HCT116 (cell line): Measurements from ENCODE around the gene IGSF23. TPM values are rescaled to one million over a fixed set of nuclear protein-coding genes. Genes with fewer than 3 reads are reported as not detected.

ENCODE experiments used
- ATAC-seq: fragments of 200-7000 bp; cut with Tn5 transposase; 2 replicates; pipeline ENCODE4 v1.9.1; 2020; ENCODE audit warnings: mild to moderate bottlenecking, moderate library complexity
- BruUV-seq: library from RNA; stranded (reverse); fragments of 400-500 nt; replicated peaks from 2 replicates; lab custom pipeline; 2021; lab: Mats Ljungman, UMichigan
- CTCF ChIA-PET: fragments of 300-600 bp; sonication (Branson Sonifier 250); formaldehyde crosslinking; loops from one replicate; lab custom pipeline; 2021; ENCODE audit warnings: antibody characterized with exemption; lab: Charles Lee
- POLR2A ChIA-PET: fragments of 300-600, 350-600 bp; sonication (Branson Sonifier 250); formaldehyde crosslinking; loops from one replicate; lab custom pipeline; 2021; ENCODE audit warnings: antibody characterized with exemption; lab: Charles Lee
- RAD21 ChIA-PET, 2 experiments: fragments of 300-600 bp; sonication (Branson Sonifier 250); formaldehyde crosslinking; loops; one replicate each; lab custom pipeline; 2023; ENCODE audit warnings: low total read pairs in 2 of 2; ENCODE audit not compliant: uncharacterized antibody in 2 of 2, unreplicated experiment in 2 of 2, low non-redundant PET in 1 of 2; lab: Charles Lee
- DNase-seq: peaks from one replicate; pipeline ENCODE4 v3.0.0-alpha.2; 2010; ENCODE audit warnings: low read depth, low spot score
- H2AFZ ChIP-seq: fragments of 200-600 bp; shearing (Covaris generic), sonication (generic); 2 replicates; pipeline ENCODE4 v1.6.1; 2017; ENCODE audit warnings: low read depth, mixed run types, mixed read lengths, antibody characterized with exemption, low read length; ENCODE audit not compliant: poor library complexity, severe bottlenecking
- H3K27ac ChIP-seq: 2 replicates; pipeline ENCODE4 v1.5.1; 2012; ENCODE audit warnings: low read depth, low read length
- H3K27me3 ChIP-seq: fragments of 200-600 bp; sonication (generic); 2 replicates; pipeline ENCODE4 v1.6.1; 2016; ENCODE audit warnings: mixed run types, low read length, mixed read lengths; ENCODE audit not compliant: insufficient read depth
- H3K36me3 ChIP-seq, 2 experiments: fragments of 200-500 bp in 1 of 2; fragments of 200-600 bp in 1 of 2; sonication (Bioruptor generic) in 1 of 2; sonication (generic) in 1 of 2; 2 replicates each; pipeline versions ENCODE4 v1.5.1 to v1.6.1; 2014 to 2016; ENCODE audit warnings: low read length in 2 of 2, inconsistent platforms in 1 of 2, mixed read lengths in 1 of 2, mixed run types in 1 of 2; ENCODE audit not compliant: insufficient read depth in 2 of 2, control insufficient read depth in 1 of 2
- H3K4me1 ChIP-seq, 2 experiments: fragments of 200-600 bp in 1 of 2; sonication (generic) in 1 of 2; 2 replicates each; pipeline versions ENCODE4 v1.5.1 to v1.6.1; 2012 to 2017; ENCODE audit warnings: low read length in 2 of 2, inconsistent platforms in 1 of 2, mild to moderate bottlenecking in 1 of 2, mixed read lengths in 1 of 2, mixed run types in 1 of 2, moderate library complexity in 1 of 2; ENCODE audit not compliant: insufficient read depth in 2 of 2, control insufficient read depth in 1 of 2
- H3K4me2 ChIP-seq: fragments of 200-600 bp; sonication (generic); 2 replicates; pipeline ENCODE4 v1.6.1; 2017; ENCODE audit warnings: mixed run types, low read length, mixed read lengths
- H3K4me3 ChIP-seq, 2 experiments: fragments of 200-600 bp in 1 of 2; sonication (generic) in 1 of 2; replicated peaks in 1 of 2; 2 replicates each; pipeline ENCODE4 v1.5.1; 2011 to 2016; ENCODE audit warnings: low read length in 2 of 2, control low read depth in 1 of 2, low read depth in 1 of 2, mild to moderate bottlenecking in 1 of 2, mixed read lengths in 1 of 2, mixed run types in 1 of 2
- H3K79me2 ChIP-seq: fragments of 200-600 bp; sonication (generic); 2 replicates; pipeline ENCODE4 v1.6.1; 2017; ENCODE audit warnings: mild to moderate bottlenecking, mixed run types, low read length, moderate library complexity, mixed read lengths; ENCODE audit not compliant: insufficient read depth
- H3K9ac ChIP-seq: fragments of 200-600 bp; sonication (generic); 2 replicates; pipeline ENCODE4 v1.6.1; 2016; ENCODE audit warnings: low read length, mixed read lengths
- H3K9me2 ChIP-seq: fragments of 200-600 bp; sonication (generic), shearing (Covaris generic); 2 replicates; pipeline ENCODE4 v1.6.1; 2017; ENCODE audit warnings: mixed run types, mild to moderate bottlenecking, moderate library complexity; ENCODE audit not compliant: insufficient read depth
- H3K9me3 ChIP-seq, 2 experiments: fragments of 200-500 bp in 1 of 2; fragments of 200-600 bp in 1 of 2; sonication (Bioruptor generic) in 1 of 2; sonication (generic) in 1 of 2; 2 replicates each; pipeline ENCODE4 v1.6.1; 2014 to 2017; ENCODE audit warnings: low read length in 2 of 2, mixed read lengths in 2 of 2, inconsistent platforms in 1 of 2, low read depth in 1 of 2, mild to moderate bottlenecking in 1 of 2, mixed run types in 1 of 2, moderate library complexity in 1 of 2; ENCODE audit not compliant: control insufficient read depth in 1 of 2, insufficient read depth in 1 of 2
- H4K20me1 ChIP-seq: fragments of 200-600 bp; sonication (generic), shearing (Covaris generic); 2 replicates; pipeline ENCODE4 v1.6.1; 2017; ENCODE audit warnings: mixed run types, mild to moderate bottlenecking, moderate library complexity; ENCODE audit not compliant: insufficient read depth
- CBX3 ChIP-seq: IDR thresholded peaks from 2 replicates; pipeline ENCODE4 v1.6.1; 2012; ENCODE audit warnings: low read depth
- FOSL1 ChIP-seq: IDR thresholded peaks from 2 replicates; pipeline ENCODE4 v1.6.1; 2012; ENCODE audit warnings: low read depth
- JUND ChIP-seq: IDR thresholded peaks from 2 replicates; pipeline ENCODE4 v1.6.1; 2012
- POLR2A ChIP-seq: IDR thresholded peaks from 2 replicates; pipeline ENCODE4 v1.7.0; 2011; ENCODE audit warnings: borderline replicate concordance; ENCODE audit not compliant: insufficient read depth, insufficient read length; ENCODE audit errors: extremely low read depth
- RAD21 ChIP-seq: IDR thresholded peaks from 2 replicates; pipeline ENCODE4 v1.6.1; 2012; ENCODE audit warnings: low read depth, mild to moderate bottlenecking
- TCF7L2 ChIP-seq: IDR thresholded peaks from 2 replicates; pipeline ENCODE4 v1.7.0; 2011; ENCODE audit warnings: borderline replicate concordance, inconsistent platforms; ENCODE audit not compliant: insufficient read depth, insufficient read length; ENCODE audit errors: extremely low read depth
- YY1 ChIP-seq: IDR thresholded peaks from 2 replicates; pipeline ENCODE4 v1.6.1; 2011; ENCODE audit warnings: low read length, low read depth, moderate library complexity, mild to moderate bottlenecking; ENCODE audit not compliant: insufficient replicate concordance; ENCODE audit errors: extremely low read depth
- ZFX ChIP-seq: fragments of 450-650 bp; IDR thresholded peaks from 2 replicates; pipeline ENCODE4 v1.6.1; 2017
- intact Hi-C: fragments of 100-400 bp; cut with micrococcal nuclease; formaldehyde crosslinking; loops from 2 replicates; pipeline ENCODE4 v1.10.0; 2022
- total RNA-seq: library from RNA; stranded (reverse); gene quantifications from one replicate; pipeline ENCODE4 v1.2.1, GENCODE V29; 2021; ENCODE audit not compliant: unreplicated experiment
- TF ChIP-seq, protein P1 (sequence below): IDR thresholded peaks from 2 replicates; pipeline ENCODE4 v1.6.1; 2012
- TF ChIP-seq, protein P2 (sequence below): IDR thresholded peaks from 2 replicates; pipeline ENCODE4 v1.6.1; 2011; ENCODE audit warnings: mild to moderate bottlenecking, low read length, moderate library complexity; ENCODE audit not compliant: insufficient replicate concordance; ENCODE audit errors: extremely low read depth

The IGSF23 gene
- total RNA-seq, 1 experiment from 2014 or later: not detected

DNA sequence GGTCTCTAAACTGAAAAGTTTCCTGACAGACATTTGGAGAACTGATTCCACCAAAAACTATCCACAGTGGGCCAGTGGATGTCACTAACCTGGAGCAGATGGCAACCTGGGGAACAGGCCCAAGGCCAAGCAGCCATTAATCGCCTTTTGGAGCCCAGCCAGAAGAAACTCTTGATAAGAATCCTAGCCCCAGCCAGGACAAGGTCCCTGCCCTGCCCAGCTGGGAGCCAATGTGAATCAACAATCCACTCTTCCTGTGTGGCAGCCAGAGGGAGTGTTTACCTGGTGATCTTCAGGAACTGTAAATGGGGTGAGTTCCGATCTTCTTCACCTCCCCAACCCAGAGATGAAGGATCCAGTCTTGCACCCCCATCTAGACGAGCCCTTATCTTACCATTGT, 14.5 kb upstream of the IGSF23 start:
- H3K27ac ChIP-seq: no peak overlapping the region
- peaks cover 0 to 15% of the 10 kb centered on the region in 2 experiments; a peak in 2 of 4 replicates for H3K4me1 ChIP-seq
- H3K9me3 ChIP-seq: no peaks in the 10 kb centered on the region
- H3K79me2 ChIP-seq: no peaks in the 10 kb centered on the region
- CTCF ChIA-PET: interaction anchor here (1.1 kb wide), 1 partner anchor 16 kb away, joined by 4 read pairs; no protein-coding TSS in a partner anchor
- POLR2A ChIA-PET: no interaction called here
- H3K4me3 ChIP-seq: no peak overlapping the region
- no peak overlapping the region for H3K9ac ChIP-seq
- intact Hi-C loops: no loop called here
- DNase-seq (no peak), ATAC-seq (no peak)
- RAD21 ChIA-PET: no interaction called here
- no peak for TF ChIP-seq TCF7L2
- TF ChIP-seq, protein P1, sequence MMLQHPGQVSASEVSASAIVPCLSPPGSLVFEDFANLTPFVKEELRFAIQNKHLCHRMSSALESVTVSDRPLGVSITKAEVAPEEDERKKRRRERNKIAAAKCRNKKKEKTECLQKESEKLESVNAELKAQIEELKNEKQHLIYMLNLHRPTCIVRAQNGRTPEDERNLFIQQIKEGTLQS: no peak
- no peak overlapping the region for H3K4me2 ChIP-seq
- H3K27me3 ChIP-seq: no peaks in the 10 kb centered on the region
- BruUV-seq: no TSS peak
- no peaks in the 10 kb centered on the region for H3K36me3 ChIP-seq
- H3K9me2 ChIP-seq: no peaks in the 10 kb centered on the region
- H2AFZ ChIP-seq: no peak overlapping the region
- no peaks in the 10 kb centered on the region for H4K20me1 ChIP-seq

DNA sequence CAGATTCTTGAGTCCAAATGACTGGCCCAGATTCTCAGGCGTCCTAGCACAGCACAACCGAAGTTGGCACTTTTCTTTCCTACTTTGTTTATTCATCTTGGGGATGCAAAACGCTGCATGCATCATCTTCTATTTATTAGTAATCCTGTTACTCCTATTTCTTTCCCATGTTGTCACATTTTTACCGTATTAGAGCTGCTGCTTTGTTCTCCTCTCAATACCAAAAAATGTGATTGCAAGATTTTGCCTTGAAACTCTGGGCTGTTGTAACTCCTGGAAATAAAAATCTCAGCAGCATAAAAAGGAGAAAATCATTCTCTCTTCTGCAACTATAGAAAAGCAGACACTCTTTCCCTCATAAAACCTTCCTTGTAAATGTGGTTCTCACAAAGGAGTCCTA, 12.9 kb upstream of the IGSF23 start:
- Histone ChIP-seq H2AFZ (no peak overlapping the region), H3K9ac (no peak overlapping the region), H3K4me1 (peaks cover 0 to 15% of the 10 kb centered on the region in 2 experiments; a peak in 2 of 4 replicates), H3K27ac (no peak overlapping the region), H4K20me1 (no peaks in the 10 kb centered on the region), H3K4me2 (no peak overlapping the region)
- CTCF ChIA-PET: no interaction called here
- RAD21 ChIA-PET: no interaction called here
- DNase-seq (no peak), ATAC-seq (no peak)
- intact Hi-C loops: no loop called here
- POLR2A ChIA-PET: no interaction called here
- TF ChIP-seq RAD21 (no peak), ZFX (no peak), POLR2A (no peak), YY1 (no peak), FOSL1 (no peak), CBX3 (no peak), JUND (no peak)
- TF ChIP-seq, protein P2, sequence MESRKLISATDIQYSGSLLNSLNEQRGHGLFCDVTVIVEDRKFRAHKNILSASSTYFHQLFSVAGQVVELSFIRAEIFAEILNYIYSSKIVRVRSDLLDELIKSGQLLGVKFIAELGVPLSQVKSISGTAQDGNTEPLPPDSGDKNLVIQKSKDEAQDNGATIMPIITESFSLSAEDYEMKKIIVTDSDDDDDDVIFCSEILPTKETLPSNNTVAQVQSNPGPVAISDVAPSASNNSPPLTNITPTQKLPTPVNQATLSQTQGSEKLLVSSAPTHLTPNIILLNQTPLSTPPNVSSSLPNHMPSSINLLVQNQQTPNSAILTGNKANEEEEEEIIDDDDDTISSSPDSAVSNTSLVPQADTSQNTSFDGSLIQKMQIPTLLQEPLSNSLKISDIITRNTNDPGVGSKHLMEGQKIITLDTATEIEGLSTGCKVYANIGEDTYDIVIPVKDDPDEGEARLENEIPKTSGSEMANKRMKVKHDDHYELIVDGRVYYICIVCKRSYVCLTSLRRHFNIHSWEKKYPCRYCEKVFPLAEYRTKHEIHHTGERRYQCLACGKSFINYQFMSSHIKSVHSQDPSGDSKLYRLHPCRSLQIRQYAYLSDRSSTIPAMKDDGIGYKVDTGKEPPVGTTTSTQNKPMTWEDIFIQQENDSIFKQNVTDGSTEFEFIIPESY: no peak
- TF ChIP-seq, all 23 proteins: peak for 0
- no TSS peak for BruUV-seq
- Histone ChIP-seq H3K27me3 (no peaks in the 10 kb centered on the region), H3K4me3 (no peak overlapping the region), H3K9me2 (no peaks in the 10 kb centered on the region), H3K36me3 (no peaks in the 10 kb centered on the region), H3K9me3 (no peaks in the 10 kb centered on the region), H3K79me2 (no peaks in the 10 kb centered on the region)
